ENCODE measurements around the gene KANSL1.

DNA sequence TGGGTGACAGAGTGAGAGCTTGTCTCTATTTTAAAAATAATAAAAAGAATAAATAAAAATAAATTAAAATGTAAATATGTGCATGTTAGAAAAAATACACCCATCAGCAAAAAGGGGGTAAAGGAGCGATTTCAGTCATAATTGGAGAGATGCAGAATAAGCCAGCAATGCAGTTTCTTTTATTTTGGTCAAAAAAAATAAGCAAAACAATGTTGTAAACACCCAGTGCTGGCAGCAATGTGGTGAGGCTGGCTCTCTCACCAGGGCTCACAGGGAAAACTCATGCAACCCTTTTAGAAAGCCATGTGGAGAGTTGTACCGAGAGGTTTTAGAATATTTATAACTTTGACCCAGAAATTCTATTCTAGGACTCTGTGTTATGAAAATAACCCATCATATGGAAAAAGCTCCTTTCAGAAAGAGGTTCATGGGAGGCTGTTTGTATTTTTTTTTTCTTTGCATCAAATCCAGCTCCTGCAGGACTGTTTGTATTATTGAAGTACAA is 185.7 kb downstream of the KANSL1 start:
- TF ChIP-seq, protein P1, sequence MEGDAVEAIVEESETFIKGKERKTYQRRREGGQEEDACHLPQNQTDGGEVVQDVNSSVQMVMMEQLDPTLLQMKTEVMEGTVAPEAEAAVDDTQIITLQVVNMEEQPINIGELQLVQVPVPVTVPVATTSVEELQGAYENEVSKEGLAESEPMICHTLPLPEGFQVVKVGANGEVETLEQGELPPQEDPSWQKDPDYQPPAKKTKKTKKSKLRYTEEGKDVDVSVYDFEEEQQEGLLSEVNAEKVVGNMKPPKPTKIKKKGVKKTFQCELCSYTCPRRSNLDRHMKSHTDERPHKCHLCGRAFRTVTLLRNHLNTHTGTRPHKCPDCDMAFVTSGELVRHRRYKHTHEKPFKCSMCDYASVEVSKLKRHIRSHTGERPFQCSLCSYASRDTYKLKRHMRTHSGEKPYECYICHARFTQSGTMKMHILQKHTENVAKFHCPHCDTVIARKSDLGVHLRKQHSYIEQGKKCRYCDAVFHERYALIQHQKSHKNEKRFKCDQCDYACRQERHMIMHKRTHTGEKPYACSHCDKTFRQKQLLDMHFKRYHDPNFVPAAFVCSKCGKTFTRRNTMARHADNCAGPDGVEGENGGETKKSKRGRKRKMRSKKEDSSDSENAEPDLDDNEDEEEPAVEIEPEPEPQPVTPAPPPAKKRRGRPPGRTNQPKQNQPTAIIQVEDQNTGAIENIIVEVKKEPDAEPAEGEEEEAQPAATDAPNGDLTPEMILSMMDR (conservative IDR thresholded peaks at IDR 0.05) = no peak
- no peak for TF ChIP-seq ZFX (IDR thresholded peaks at IDR 0.05)
